ENCODE data around the gene BCAT1.
"Not testable (repeated sequence)": the region's sequence is repeated elsewhere in the genome, so short reads cannot be mapped to it uniquely, and the experiment has no call there.

BCAT1 gene

GRCh38 chr12:24938341-24938740 is 10.6 kb downstream of the BCAT1 start:
- Histone ChIP-seq H3K9ac (ENCODE audit: low read depth, low read length) (no peak overlapping the region), H3K4me3 (ENCODE audit: low read depth, low read length) (no peak overlapping the region), H3K4me1 (ENCODE audit: control insufficient read depth, insufficient read depth, low read length) (peaks cover 11% of the 10 kb centered on the region), H3K36me3 (ENCODE audit: control insufficient read depth, insufficient read depth, low read length) (no peaks in the 10 kb centered on the region), H3K27me3 (ENCODE audit: control insufficient read depth, insufficient read depth, low read length) (no peaks in the 10 kb centered on the region), H3K9me3 (ENCODE audit: control insufficient read depth, insufficient read depth, low read length) (no peaks in the 10 kb centered on the region)

GRCh38 chr12:24937553-24938244 is 11.2 kb downstream of the BCAT1 start:
- H3K4me1 ChIP-seq (ENCODE audit: control insufficient read depth, insufficient read depth, low read length) = peaks cover 11% of the 10 kb centered on the region

GRCh38 chr12:24933694-24934407 is 15.1 kb downstream of the BCAT1 start:
- H3K9ac ChIP-seq (ENCODE audit: low read depth, low read length) = no peak overlapping the region

More at GRCh38 chr12:24937553-24938244, 11.2 kb downstream of the BCAT1 start:
- Histone ChIP-seq H3K27me3 (ENCODE audit: control insufficient read depth, insufficient read depth, low read length) (no peaks in the 10 kb centered on the region), H3K36me3 (ENCODE audit: control insufficient read depth, insufficient read depth, low read length) (no peaks in the 10 kb centered on the region), H3K9ac (ENCODE audit: low read depth, low read length) (no peak overlapping the region), H3K4me3 (ENCODE audit: low read depth, low read length) (no peak overlapping the region), H3K9me3 (ENCODE audit: control insufficient read depth, insufficient read depth, low read length) (no peaks in the 10 kb centered on the region)

GRCh38 chr12:24931666-24932405 is 17.1 kb downstream of the BCAT1 start:
- Histone ChIP-seq H3K9ac (ENCODE audit: low read depth, low read length) (no peak overlapping the region), H3K4me1 (ENCODE audit: control insufficient read depth, insufficient read depth, low read length) (no peaks in the 10 kb centered on the region), H3K36me3 (ENCODE audit: control insufficient read depth, insufficient read depth, low read length) (no peaks in the 10 kb centered on the region), H3K4me3 (ENCODE audit: low read depth, low read length) (no peak overlapping the region), H3K27me3 (ENCODE audit: control insufficient read depth, insufficient read depth, low read length) (no peaks in the 10 kb centered on the region), H3K9me3 (ENCODE audit: control insufficient read depth, insufficient read depth, low read length) (no peaks in the 10 kb centered on the region)

More at GRCh38 chr12:24933694-24934407, 15.1 kb downstream of the BCAT1 start:
- Histone ChIP-seq H3K4me3 (ENCODE audit: low read depth, low read length) (no peak overlapping the region), H3K27me3 (ENCODE audit: control insufficient read depth, insufficient read depth, low read length) (no peaks in the 10 kb centered on the region), H3K4me1 (ENCODE audit: control insufficient read depth, insufficient read depth, low read length) (no peaks in the 10 kb centered on the region), H3K9me3 (ENCODE audit: control insufficient read depth, insufficient read depth, low read length) (no peaks in the 10 kb centered on the region), H3K36me3 (ENCODE audit: control insufficient read depth, insufficient read depth, low read length) (no peaks in the 10 kb centered on the region)

- H3K4me1 ChIP-seq (ENCODE audit: control insufficient read depth, insufficient read depth, low read length) = no peaks in the 10 kb centered on the region
- H3K9ac ChIP-seq (ENCODE audit: low read depth, low read length) = no peak overlapping the region
- no peaks in the 10 kb centered on the region for H3K36me3 ChIP-seq (ENCODE audit: control insufficient read depth, insufficient read depth, low read length)
- H3K9me3 ChIP-seq (ENCODE audit: control insufficient read depth, insufficient read depth, low read length) = no peaks in the 10 kb centered on the region
- H3K27me3 ChIP-seq (ENCODE audit: control insufficient read depth, insufficient read depth, low read length) = no peaks in the 10 kb centered on the region
- H3K4me3 ChIP-seq (ENCODE audit: low read depth, low read length) = no peak overlapping the region
Measured at GRCh38 chr12:24929953-24930352, 18.9 kb downstream of the BCAT1 start.

DNA sequence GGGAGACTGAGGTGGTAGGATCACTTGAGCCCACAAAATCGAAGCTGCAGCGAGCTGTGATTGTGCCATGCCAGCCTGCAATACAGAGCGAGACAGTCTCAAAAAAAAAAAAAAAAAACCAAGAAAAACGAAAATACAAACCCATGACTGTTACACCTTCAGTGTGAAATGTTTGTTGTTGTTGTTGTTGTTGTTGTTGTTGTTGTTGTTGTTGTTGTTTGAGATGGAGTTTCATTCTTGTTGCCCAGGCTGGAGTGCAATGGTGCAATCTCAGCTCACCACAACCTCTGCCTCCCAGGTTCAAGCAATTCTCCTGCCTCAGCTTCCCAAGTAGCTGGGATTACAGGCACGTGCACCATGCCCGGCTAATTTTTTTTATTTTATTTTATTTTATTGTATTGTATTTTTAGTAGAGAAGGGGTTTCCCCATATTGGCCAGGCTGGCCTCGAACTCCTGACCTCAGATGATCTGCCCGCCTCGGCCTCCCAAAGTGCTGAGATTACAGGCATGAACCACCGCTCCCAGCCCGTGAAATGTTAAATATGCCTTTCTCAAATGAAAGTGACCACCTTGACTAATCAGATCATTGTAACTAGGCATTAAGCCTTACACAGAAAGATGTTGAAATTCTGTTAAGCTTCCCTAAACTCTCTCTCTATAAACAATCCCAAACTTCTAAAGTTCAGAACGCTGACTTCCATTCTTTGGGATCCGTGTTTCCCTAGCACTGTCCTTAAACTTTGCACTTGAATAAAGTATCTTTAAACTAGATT is 20.2 kb downstream of the BCAT1 start:
- not testable (repeated sequence) for H3K9ac ChIP-seq (ENCODE audit: low read depth, low read length); H3K4me1 ChIP-seq (ENCODE audit: control insufficient read depth, insufficient read depth, low read length); H3K36me3 ChIP-seq (ENCODE audit: control insufficient read depth, insufficient read depth, low read length); H3K9me3 ChIP-seq (ENCODE audit: control insufficient read depth, insufficient read depth, low read length); H3K27me3 ChIP-seq (ENCODE audit: control insufficient read depth, insufficient read depth, low read length); H3K4me3 ChIP-seq (ENCODE audit: low read depth, low read length)

DNA sequence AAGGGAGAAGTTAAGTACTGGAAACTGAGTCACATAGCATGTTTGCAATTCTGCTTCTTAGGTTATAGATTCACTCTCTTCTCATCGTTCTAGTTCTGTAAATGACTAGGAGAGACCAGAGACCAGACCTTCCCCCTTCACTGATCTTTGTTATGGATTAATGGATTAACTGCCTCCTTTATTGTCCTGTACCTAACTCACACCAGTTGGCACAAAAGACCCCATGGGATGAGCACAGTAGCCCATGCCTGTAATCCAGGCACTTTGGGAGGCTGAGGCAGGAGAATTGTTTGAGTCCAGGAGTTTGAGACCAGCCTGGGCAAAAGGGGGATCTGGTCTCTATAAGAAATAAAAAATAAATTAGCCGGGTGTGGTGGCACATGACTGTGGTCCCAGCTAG is 20.8 kb downstream of the BCAT1 start:
- Histone ChIP-seq H3K36me3 (ENCODE audit: control insufficient read depth, insufficient read depth, low read length) (no peaks in the 10 kb centered on the region), H3K9me3 (ENCODE audit: control insufficient read depth, insufficient read depth, low read length) (no peaks in the 10 kb centered on the region), H3K4me3 (ENCODE audit: low read depth, low read length) (no peak overlapping the region), H3K27me3 (ENCODE audit: control insufficient read depth, insufficient read depth, low read length) (no peaks in the 10 kb centered on the region), H3K9ac (ENCODE audit: low read depth, low read length) (no peak overlapping the region), H3K4me1 (ENCODE audit: control insufficient read depth, insufficient read depth, low read length) (no peaks in the 10 kb centered on the region)

DNA sequence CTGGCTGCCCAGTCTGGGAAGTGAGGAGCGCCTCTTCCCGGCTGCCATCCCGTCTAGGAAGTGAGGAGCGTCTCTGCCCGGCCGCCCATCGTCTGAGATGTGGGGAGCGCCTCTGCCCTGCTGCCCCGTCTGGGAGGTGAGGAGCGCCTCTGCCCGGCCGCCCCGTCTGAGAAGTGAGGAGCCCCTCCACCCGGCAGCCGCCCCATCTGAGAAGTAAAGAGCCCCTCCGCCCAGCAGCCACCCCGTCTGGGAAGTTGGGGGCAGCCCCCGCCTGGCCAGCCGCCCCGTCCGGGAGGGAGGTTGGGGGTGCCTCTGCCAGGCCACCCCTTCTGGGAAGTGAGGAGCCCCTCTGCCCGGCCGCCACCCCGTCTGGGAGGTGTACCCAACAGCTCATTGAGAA is 22.8 kb downstream of the BCAT1 start:
- H3K36me3 ChIP-seq (ENCODE audit: control insufficient read depth, insufficient read depth, low read length); H3K9ac ChIP-seq (ENCODE audit: low read depth, low read length); H3K4me3 ChIP-seq (ENCODE audit: low read depth, low read length); H3K4me1 ChIP-seq (ENCODE audit: control insufficient read depth, insufficient read depth, low read length); H3K9me3 ChIP-seq (ENCODE audit: control insufficient read depth, insufficient read depth, low read length); H3K27me3 ChIP-seq (ENCODE audit: control insufficient read depth, insufficient read depth, low read length): not testable (repeated sequence)

DNA sequence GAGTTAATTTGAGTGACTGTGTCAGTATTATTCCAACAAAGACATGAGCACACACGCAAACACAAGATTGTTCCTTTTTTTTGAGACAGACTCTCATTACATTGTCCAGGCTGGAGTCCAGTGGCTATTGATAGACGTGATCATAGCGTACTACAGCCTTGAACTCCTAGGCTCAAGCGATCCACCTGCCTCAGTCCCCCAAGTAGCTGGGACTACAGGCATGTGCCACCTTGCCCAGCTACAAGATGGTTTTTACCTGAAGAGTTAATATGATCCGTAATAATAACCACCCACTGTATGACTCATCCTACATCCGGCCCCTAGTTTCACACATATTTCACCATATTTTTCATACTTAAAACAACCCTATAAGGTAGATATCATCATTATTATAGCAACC is 26.8 kb downstream of the BCAT1 start:
- Histone ChIP-seq H3K9ac (ENCODE audit: low read depth, low read length) (no peak overlapping the region), H3K4me3 (ENCODE audit: low read depth, low read length) (no peak overlapping the region), H3K9me3 (ENCODE audit: control insufficient read depth, insufficient read depth, low read length) (no peaks in the 10 kb centered on the region), H3K4me1 (ENCODE audit: control insufficient read depth, insufficient read depth, low read length) (no peaks in the 10 kb centered on the region), H3K27me3 (ENCODE audit: control insufficient read depth, insufficient read depth, low read length) (no peaks in the 10 kb centered on the region), H3K36me3 (ENCODE audit: control insufficient read depth, insufficient read depth, low read length) (no peaks in the 10 kb centered on the region)

DNA sequence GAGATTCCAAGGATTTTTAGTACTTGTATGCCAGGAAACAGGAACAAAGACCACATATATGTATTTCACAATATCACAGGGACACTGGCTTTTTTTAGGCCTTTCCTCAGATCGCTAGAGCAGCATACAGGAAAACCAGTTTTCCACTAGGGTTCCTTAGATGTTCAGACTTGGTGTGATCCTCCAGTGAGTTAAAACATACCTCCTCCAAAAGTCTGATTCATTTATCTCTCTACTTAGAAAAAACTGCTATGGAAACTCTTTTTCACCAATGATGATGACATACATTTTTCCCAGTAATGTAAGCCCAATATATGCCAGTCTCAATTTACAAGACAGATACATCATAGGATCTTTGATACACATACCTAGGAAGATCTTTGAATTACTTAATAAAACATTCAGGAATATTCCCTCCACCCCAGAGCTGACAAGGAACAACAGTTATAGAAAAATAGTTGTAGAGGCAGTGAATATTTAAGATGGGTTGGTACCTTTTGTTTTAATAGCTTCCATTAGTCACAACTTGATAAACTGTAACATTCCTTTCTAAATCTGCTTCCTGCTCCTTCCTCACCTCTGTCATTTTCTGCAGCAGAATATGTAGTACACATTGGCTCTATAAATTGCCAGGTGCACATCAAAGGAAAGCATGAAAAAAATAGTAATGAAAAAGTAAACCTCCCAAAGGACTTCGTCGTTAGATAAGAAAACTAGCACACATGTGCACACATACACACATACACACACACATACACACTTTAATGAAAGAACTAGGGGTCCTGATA is 27.5 kb downstream of the BCAT1 start:
- no peaks in the 10 kb centered on the region for H3K9me3 ChIP-seq (ENCODE audit: control insufficient read depth, insufficient read depth, low read length)
- no peak overlapping the region for H3K9ac ChIP-seq (ENCODE audit: low read depth, low read length)
- H3K4me3 ChIP-seq (ENCODE audit: low read depth, low read length) = no peak overlapping the region
- no peaks in the 10 kb centered on the region for H3K4me1 ChIP-seq (ENCODE audit: control insufficient read depth, insufficient read depth, low read length)
- H3K36me3 ChIP-seq (ENCODE audit: control insufficient read depth, insufficient read depth, low read length) = no peaks in the 10 kb centered on the region
- no peaks in the 10 kb centered on the region for H3K27me3 ChIP-seq (ENCODE audit: control insufficient read depth, insufficient read depth, low read length)

- no peak overlapping the region for H3K4me3 ChIP-seq (ENCODE audit: low read depth, low read length)
- no peaks in the 10 kb centered on the region for H3K36me3 ChIP-seq (ENCODE audit: control insufficient read depth, insufficient read depth, low read length)
- H3K9me3 ChIP-seq (ENCODE audit: control insufficient read depth, insufficient read depth, low read length) = no peaks in the 10 kb centered on the region
- no peaks in the 10 kb centered on the region for H3K4me1 ChIP-seq (ENCODE audit: control insufficient read depth, insufficient read depth, low read length)
- H3K9ac ChIP-seq (ENCODE audit: low read depth, low read length) = no peak overlapping the region
- H3K27me3 ChIP-seq (ENCODE audit: control insufficient read depth, insufficient read depth, low read length) = no peaks in the 10 kb centered on the region
Measured at GRCh38 chr12:24920141-24920540, 28.8 kb downstream of the BCAT1 start.

All from iPS-15b (cell line).